ENCODE data around the gene FAM168A.

FAM168A gene

DNA sequence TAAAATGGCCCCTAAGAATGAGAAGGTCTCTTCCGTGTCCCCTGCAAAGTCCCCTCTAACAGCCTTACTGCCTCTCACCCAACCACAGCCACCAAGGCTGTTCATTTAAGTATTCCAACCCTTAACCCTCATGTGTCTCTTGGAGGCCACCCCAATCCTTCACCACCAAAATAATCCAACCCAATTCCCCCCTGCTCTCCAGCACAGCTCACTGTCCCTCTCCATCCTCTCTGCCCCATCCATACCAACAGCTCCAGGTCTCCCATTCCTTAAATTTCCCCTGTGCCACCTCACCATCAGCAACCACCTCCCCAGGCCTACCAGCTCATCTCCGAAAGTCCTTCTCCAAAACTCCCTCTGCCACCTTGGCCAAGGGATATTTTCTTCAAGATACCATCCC, 1.4 kb downstream of the FAM168A start:
- H3K4me3 ChIP-seq (ENCODE audit: low read depth, low read length), result peak overlapping the region; percentile 93
- TF ChIP-seq, protein P1, sequence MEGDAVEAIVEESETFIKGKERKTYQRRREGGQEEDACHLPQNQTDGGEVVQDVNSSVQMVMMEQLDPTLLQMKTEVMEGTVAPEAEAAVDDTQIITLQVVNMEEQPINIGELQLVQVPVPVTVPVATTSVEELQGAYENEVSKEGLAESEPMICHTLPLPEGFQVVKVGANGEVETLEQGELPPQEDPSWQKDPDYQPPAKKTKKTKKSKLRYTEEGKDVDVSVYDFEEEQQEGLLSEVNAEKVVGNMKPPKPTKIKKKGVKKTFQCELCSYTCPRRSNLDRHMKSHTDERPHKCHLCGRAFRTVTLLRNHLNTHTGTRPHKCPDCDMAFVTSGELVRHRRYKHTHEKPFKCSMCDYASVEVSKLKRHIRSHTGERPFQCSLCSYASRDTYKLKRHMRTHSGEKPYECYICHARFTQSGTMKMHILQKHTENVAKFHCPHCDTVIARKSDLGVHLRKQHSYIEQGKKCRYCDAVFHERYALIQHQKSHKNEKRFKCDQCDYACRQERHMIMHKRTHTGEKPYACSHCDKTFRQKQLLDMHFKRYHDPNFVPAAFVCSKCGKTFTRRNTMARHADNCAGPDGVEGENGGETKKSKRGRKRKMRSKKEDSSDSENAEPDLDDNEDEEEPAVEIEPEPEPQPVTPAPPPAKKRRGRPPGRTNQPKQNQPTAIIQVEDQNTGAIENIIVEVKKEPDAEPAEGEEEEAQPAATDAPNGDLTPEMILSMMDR (IDR thresholded peaks at IDR 0.05; ENCODE audit: insufficient read depth, low read depth, low read length, missing control alignments), result no peak
- DNase-seq (ENCODE audit: low read depth), result no peak

DNA sequence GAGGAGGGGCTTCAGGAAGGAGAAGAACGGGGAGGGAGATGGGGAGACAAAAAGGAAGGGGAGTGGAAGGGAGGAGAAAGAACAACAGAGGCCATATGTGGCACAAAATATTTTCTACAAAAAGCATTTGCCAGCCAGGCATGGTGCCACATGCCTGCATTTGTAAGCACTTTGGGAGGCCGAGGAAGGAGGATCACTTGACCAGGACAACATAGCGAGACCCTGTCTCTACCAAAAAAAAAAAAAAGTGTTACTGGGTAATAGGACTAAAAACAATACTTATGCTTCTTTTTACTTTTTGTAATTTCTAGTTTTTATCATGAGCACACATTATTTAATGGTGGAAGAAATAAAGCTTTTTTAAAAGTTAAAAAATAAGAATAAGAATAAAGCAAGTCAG, 5.3 kb downstream of the FAM168A start:
- DNase-seq (ENCODE audit: low read depth), result no peak
- H3K4me3 ChIP-seq (ENCODE audit: low read depth, low read length), result no peak overlapping the region
- TF ChIP-seq, protein P1 (IDR thresholded peaks at IDR 0.05; ENCODE audit: insufficient read depth, low read depth, low read length, missing control alignments), result no peak

DNA sequence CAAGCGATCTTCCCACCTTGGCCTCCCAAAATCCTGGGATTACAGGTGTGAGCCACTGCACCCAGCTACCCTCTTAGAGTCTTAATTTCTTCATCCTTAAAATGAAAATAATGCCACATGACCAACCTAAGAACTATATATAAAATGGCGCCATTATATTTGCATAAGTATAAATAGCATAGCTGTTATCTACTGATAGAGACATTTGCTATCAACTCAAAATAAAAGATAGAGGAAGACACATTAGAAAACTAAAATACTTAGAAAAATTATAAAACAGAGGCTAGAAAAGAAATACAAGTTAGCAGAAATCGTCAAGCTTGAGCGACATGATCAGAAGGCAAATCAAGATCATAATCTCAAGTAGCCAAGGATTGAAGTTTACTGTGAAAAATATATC, 6.2 kb downstream of the FAM168A start:
- DNase-seq (ENCODE audit: low read depth), result no peak
- TF ChIP-seq, protein P1 (IDR thresholded peaks at IDR 0.05; ENCODE audit: insufficient read depth, low read depth, low read length, missing control alignments), result no peak
- H3K4me3 ChIP-seq (ENCODE audit: low read depth, low read length), result no peak overlapping the region

DNA sequence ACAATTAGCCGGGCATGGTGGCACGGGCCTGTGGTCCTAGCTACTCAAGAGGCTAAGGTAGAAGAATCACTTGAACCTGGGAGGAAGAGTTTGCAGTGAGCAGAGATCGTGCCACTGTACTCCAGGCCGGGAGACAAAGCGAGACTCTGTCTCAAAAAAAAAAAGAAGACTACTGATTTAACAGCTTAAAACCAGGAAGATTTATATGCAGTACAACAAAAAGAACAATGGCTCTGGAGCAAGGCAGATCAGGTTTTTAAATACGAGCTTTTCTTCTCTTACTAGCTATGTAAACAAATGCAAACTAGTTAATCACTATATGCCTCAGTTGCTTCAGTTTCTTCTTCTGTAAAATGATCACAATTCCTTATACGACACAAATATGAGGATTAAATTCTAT, 6.9 kb downstream of the FAM168A start:
- H3K4me3 ChIP-seq (ENCODE audit: low read depth, low read length), result no peak overlapping the region
- DNase-seq (ENCODE audit: low read depth), result no peak
- TF ChIP-seq, protein P1 (IDR thresholded peaks at IDR 0.05; ENCODE audit: insufficient read depth, low read depth, low read length, missing control alignments), result no peak

DNA sequence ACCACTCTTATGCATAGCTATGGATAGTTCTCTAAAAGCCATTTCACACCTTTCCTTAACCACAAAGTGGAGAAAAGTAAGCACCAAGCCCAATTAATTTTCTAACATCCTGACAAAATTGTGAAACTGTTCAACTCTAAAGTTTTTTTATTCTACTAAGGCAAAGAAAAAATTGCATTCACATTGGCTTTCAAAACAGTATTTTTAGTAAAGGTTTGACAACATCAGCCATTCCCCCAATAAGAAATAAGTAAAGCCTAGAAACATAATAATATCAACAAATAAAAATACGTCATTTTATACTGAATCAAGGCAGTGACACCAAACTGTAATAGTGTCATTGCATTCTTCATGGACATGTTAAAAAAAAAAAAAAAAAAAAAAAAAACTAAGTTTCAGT, 11.1 kb downstream of the FAM168A start:
- DNase-seq (ENCODE audit: low read depth), result no peak
- TF ChIP-seq, protein P1 (IDR thresholded peaks at IDR 0.05; ENCODE audit: insufficient read depth, low read depth, low read length, missing control alignments), result no peak
- no peak overlapping the region for H3K4me3 ChIP-seq (ENCODE audit: low read depth, low read length)

DNA sequence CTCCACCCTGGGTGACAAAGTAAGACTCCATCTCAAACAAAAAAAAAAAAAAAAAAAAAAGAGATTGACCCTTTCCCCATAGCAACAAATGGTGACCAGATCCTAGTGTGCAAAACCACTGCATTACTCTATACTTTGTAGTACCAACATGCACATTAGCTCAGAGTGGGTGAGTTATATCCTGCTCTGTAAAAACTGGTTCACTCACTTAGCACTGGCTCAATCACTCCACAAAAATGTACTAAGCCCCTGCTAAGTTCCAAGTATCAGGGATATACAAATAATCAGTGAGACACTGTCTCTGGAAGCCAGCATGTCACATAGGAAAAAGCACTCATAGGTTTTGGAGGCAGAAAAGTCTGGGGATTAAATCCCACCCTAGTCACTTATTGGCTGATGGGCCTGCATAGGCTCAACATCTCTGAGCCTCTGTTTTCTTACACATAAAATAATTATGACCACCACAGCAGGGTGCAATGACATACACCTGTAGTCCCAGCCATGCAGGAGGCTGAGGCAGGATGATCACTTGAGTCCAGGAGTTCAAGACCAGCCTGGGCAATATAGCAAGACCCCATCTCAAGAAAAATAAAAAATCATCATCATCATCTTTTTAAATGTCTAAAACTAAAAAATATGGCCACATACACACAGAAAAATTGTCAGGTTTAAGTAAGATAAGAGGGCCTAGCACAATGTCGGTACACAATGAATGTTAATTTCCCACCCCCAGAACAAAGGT, 11.9 kb downstream of the FAM168A start:
- TF ChIP-seq, protein P1 (IDR thresholded peaks at IDR 0.05; ENCODE audit: insufficient read depth, low read depth, low read length, missing control alignments), result no peak
- DNase-seq (ENCODE audit: low read depth), result no peak
- no peak overlapping the region for H3K4me3 ChIP-seq (ENCODE audit: low read depth, low read length)

DNA sequence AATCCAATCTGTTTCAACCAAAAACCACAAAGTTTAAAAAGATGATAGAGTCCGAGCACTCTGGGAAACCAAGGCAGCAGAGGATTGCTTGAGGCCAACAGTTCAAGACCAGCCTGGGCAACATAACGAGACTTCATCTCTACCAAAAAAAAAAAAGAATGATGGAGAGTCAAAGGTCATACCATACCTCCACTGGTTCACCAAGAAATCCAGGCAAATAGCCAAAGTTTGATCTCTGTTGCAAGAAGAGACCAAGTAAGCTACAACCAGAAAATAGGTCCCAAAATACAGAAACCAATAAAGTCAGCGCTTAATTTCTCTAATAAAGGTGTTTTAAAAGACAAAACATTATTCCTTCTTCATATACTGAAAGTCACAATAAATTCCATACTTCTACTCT, 13.1 kb downstream of the FAM168A start:
- DNase-seq (ENCODE audit: low read depth), result no peak
- H3K4me3 ChIP-seq (ENCODE audit: low read depth, low read length), result no peak overlapping the region
- TF ChIP-seq, protein P1 (IDR thresholded peaks at IDR 0.05; ENCODE audit: insufficient read depth, low read depth, low read length, missing control alignments), result no peak
